H1 (cell line): Measurements from ENCODE around the gene NOC2L. TPM values are rescaled to one million over a fixed set of nuclear protein-coding genes. Genes with fewer than 3 reads are reported as not detected.

Source experiments
- CBX5 ChIP-seq: fragments of 300-800, 300-1000 bp; sonication (generic); IDR thresholded peaks from 2 replicates; pipeline ENCODE4 v1.7.1; 2016; ENCODE audit warnings: antibody characterized with exemption, low read length, low read depth
- CHD7 ChIP-seq: fragments of 300-600 bp; sonication (generic); IDR thresholded peaks from 2 replicates; pipeline ENCODE4 v1.7.1; 2012; ENCODE audit warnings: low read length, moderate library complexity, mild to moderate bottlenecking, inconsistent platforms; ENCODE audit not compliant: insufficient replicate concordance
- NRF1 ChIP-seq: IDR thresholded peaks from 2 replicates; pipeline ENCODE4 v1.6.1; 2011; ENCODE audit warnings: mild to moderate bottlenecking, low read depth, low read length, improper control_type of control experiment
- TEAD4 ChIP-seq: IDR thresholded peaks from 2 replicates; pipeline ENCODE4 v1.6.1; 2012; ENCODE audit warnings: low read depth, low read length, inconsistent platforms, mixed read lengths
- polyA plus RNA-seq, 7 experiments: library from polyadenylated mRNA; depleted of rRNA in 3 of 7; stranded (reverse) in 5 of 7; unstranded in 2 of 7; fragments of >200 nt in 5 of 7; fragments of 200-250 nt in 2 of 7; gene quantifications; 1 replicate in 5 of 7; 2 replicates in 1 of 7; 4 replicates in 1 of 7; pipeline versions ENCODE4 v1.2.1 to v1.2.3, GENCODE V29; 2011 to 2013; ENCODE audit warnings: missing spikeins in 2 of 7, mixed read lengths in 2 of 7
- total RNA-seq: library from RNA; stranded (reverse); fragmentation: NEBNext Ultra II Directional; extraction: Animal tissue kit (Norgen Biotek cat#: 25700); gene quantifications from 2 replicates; pipeline ENCODE4 v1.2.1, GENCODE V29; 2021

The NOC2L gene
- total and polyA plus RNA-seq, 2 of the 8 experiments (the other 6 are each of a cell fraction or from before 2014, with no cell fraction given): 74.7 to 130 TPM

DNA sequence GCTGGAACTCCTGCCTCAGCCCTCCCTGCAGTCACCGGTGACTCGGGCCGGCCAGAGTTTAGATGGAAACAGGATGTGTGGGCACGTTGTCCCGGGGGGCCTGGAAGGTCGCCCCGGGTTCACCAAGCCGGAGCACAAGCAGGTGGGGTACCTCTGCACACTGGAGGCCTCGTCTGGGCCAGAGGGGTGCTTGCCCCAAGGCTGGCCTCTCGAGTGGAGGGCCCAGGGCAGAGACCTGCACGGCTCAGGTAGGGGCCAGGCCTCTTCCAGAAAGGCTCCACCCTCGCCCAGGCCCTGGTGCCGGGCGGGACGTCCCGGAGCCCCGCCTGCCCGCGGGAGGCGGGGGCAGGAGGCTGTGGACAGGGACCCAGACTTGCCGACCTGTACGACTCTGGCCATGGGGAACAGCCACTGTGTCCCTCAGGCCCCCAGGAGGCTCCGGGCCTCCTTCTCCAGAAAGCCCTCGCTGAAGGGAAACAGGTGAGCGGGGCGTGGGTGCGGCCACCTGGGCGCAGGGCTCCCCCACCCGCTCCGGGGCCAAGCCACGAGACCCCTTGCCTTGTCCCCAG lies 7.2 kb upstream of the NOC2L start, which contains the start of gene PLEKHN1 (continued):
- TF ChIP-seq CHD7: no peak
- TF ChIP-seq CBX5: no peak
- TF ChIP-seq NRF1: no peak
- no peak for TF ChIP-seq TEAD4
